ENCODE measurements around the gene PKDREJ. TPM values are rescaled to one million over a fixed set of nuclear protein-coding genes. Genes with fewer than 3 reads are reported as not detected.
"Not testable (repeated sequence)": the region's sequence is repeated elsewhere in the genome, so short reads cannot be mapped to it uniquely, and the experiment has no call there.

The PKDREJ gene
- total RNA-seq, 6 donors from 2014 or later = 0.06 to 1.0 TPM; not detected in 4

DNA sequence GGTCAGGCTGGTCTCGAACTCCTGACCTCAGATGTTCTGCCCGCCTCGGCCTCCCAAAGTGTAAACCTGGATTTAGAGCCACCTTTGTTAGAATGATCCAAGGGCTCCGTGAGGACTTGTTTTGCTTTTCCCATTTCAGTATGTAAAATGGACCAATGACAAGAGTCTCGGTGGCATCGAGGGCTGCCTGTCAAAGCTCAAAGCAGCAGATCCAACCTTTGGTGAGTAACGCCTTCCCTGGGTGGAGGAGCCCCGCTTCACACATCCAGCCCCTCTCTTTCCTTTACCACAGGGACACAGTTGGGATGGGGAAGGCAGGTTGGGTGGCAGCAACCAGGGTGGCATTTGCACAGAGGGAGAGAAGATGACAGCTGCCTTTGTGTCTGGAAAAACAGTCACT lies 9.1 kb upstream of the PKDREJ start:
- no peaks in the 10 kb centered on the region for H3K9me3 ChIP-seq
- DNase-seq (no peak), ATAC-seq (ENCODE audit: low FRiP score in 2 of 2) (no peak)
- H3K27me3 ChIP-seq = no peaks in the 10 kb centered on the region
- peaks cover 23 to 66% (median 47%) of the 10 kb centered on the region in 4 donors for H3K36me3 ChIP-seq
- 93 to 100% methylated on average over 8 of the region's 8 CpGs for WGBS, 2 donors
- H3K4me3 ChIP-seq = no peak overlapping the region
- TF ChIP-seq, protein P1, sequence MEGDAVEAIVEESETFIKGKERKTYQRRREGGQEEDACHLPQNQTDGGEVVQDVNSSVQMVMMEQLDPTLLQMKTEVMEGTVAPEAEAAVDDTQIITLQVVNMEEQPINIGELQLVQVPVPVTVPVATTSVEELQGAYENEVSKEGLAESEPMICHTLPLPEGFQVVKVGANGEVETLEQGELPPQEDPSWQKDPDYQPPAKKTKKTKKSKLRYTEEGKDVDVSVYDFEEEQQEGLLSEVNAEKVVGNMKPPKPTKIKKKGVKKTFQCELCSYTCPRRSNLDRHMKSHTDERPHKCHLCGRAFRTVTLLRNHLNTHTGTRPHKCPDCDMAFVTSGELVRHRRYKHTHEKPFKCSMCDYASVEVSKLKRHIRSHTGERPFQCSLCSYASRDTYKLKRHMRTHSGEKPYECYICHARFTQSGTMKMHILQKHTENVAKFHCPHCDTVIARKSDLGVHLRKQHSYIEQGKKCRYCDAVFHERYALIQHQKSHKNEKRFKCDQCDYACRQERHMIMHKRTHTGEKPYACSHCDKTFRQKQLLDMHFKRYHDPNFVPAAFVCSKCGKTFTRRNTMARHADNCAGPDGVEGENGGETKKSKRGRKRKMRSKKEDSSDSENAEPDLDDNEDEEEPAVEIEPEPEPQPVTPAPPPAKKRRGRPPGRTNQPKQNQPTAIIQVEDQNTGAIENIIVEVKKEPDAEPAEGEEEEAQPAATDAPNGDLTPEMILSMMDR (IDR thresholded peaks at IDR 0.05) = no peak
- no peak for TF ChIP-seq POLR2AphosphoS5 (IDR thresholded peaks at IDR 0.05)
- no peak for TF ChIP-seq POLR2A (IDR thresholded peaks at IDR 0.05)
- TF ChIP-seq EP300 (IDR thresholded peaks at IDR 0.05) = no peak
- H3K4me1 ChIP-seq = peaks cover 19 to 26% (median 22%) of the 10 kb centered on the region in 4 donors
- no peak overlapping the region for H3K27ac ChIP-seq

DNA sequence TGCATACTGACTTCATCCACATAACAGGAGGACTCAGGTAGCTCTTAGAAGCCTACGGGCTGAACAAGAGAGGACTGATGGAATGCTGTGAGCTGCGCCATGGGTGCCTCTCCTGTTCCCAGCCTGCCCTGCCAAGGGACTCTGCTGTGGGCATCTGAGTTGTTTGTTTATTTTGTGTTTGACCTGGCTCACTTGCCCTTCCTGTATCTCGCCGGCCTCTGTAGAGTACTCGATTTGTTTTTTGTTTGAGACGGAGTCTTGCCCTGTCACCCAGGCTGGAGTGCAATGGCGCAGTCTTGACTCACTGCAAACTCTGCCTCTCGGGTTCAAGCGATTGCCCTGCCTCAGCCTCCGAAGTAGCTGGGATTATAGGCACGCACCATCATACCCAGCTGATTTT lies 6.4 kb upstream of the PKDREJ start:
- Histone ChIP-seq H3K4me3 (peak overlapping the region in 1 of 4 donors; percentile 1), H3K27me3 (no peaks in the 10 kb centered on the region), H3K27ac (peak overlapping the region in 3 of 4 donors; percentile 30 to 45 (median 37)), H3K9me3 (no peaks in the 10 kb centered on the region), H3K36me3 (peaks cover 21 to 40% (median 25%) of the 10 kb centered on the region in 4 donors), H3K4me1 (peaks cover 19 to 32% (median 28%) of the 10 kb centered on the region in 4 donors)
- ATAC-seq (ENCODE audit: low FRiP score in 2 of 2) = no peak
- no peak for TF ChIP-seq POLR2AphosphoS5 (IDR thresholded peaks at IDR 0.05)
- TF ChIP-seq EP300 (IDR thresholded peaks at IDR 0.05) = no peak
- 67 to 78% methylated on average over 10 to 11 of the region's 11 CpGs for WGBS, 2 donors
- DNase-seq = no peak

DNA sequence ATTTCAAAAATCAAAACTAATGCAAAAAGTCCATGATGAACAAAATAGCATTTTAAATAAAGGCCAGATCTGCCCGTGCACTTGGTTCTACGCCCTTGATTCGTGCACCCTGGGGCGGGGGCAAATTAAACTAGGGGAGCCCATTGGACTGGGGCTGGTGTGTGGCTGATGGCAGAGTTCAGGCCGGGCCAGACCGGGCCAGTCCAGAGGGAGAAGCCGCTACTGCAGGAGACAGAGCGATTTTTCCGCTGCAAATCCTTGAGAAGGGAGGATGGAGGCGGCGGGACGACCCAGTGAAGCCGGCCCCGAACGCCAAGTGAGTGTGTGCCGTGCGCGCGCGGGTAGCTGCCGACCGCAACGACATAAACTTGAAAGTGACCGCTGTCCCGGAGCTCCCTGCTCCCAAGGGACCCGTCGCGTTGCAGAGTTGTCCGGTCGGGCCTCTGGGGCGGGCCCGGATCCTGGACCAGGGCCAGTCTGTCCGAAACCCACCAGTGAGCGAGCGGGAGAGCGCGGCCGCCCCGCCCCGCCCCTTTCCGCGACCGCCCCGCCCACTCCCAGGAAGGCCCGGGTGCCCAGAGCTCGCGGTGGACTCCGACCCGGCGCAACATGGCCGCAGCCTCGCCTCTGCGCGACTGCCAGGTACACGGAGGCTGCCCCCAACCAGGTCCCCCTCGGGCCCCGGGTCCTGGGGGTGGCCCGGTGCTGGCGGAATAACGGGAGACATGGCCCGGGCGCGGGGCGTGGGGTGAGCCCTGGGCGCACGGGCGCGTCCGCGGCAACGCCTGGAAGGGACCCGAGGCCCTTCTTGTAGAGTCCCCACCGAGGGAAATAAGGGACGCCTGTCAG lies 4.5 kb upstream of the PKDREJ start, which contains the start of gene TTC38:
Gene TTC38, plus strand, starts transcription at position 578 of the 849 bp plus-strand sequence. Its CDS starts 32 bp downstream, at position 610.
- H3K9me3 ChIP-seq = no peaks in the 10 kb centered on the region
- H3K27me3 ChIP-seq = no peaks in the 10 kb centered on the region
- peak within 1 kb of the TSS; percentile 71 to 90 (median 84) for H3K27ac ChIP-seq
- ATAC-seq (ENCODE audit: low FRiP score in 2 of 2) = peak; percentile 97 to 99
- TF ChIP-seq, protein P1 (IDR thresholded peaks at IDR 0.05) = peak in 1 of 6 experiments; percentile 13
- TF ChIP-seq EP300 (IDR thresholded peaks at IDR 0.05) (no peak), POLR2AphosphoS5 (IDR thresholded peaks at IDR 0.05) (peak; percentile 61 to 73), POLR2A (IDR thresholded peaks at IDR 0.05) (peak in 3 of 4 donors; percentile 36 to 82 (median 38))
- peak within 1 kb of the TSS; percentile 56 to 92 (median 80) for H3K4me3 ChIP-seq
- H3K4me1 ChIP-seq = peaks cover 19 to 40% (median 32%) of the 10 kb centered on the region in 4 donors
- DNase-seq = peak; percentile 95 to 97
- WGBS, 2 donors = 1 to 5% methylated on average over 10 to 17 of the region's 74 CpGs
- H3K36me3 ChIP-seq = peaks cover 4 to 21% (median 7%) of the 10 kb centered on the region in 4 donors

DNA sequence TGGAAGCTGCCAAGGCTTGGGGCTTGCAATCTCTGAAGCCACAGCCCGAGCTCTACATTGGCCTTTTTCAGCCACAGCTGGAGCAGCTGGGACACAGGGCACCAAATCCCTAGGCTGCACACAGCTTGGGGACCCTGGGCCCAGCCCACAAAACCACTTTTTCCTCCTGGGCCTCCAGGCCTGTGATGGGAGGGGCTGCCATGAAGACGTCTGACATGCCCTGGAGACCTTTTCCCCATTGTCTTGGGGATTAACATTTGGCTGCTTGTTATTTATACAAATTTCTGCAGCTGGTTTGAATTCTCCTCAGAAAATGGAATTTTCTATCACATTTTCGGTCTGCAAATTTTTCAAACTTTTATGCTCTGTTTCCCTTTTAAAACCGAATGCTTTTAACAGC lies 2.5 kb upstream of the PKDREJ start:
- not testable (repeated sequence) for H3K27ac ChIP-seq; DNase-seq; ATAC-seq (ENCODE audit: low FRiP score in 2 of 2); H3K4me3 ChIP-seq; H3K27me3 ChIP-seq; H3K36me3 ChIP-seq; H3K9me3 ChIP-seq
- peaks cover 19 to 40% (median 32%) of the 10 kb centered on the region in 4 donors for H3K4me1 ChIP-seq
- 93 to 94% methylated on average over 3 to 4 of the region's 4 CpGs for WGBS, 2 donors

DNA sequence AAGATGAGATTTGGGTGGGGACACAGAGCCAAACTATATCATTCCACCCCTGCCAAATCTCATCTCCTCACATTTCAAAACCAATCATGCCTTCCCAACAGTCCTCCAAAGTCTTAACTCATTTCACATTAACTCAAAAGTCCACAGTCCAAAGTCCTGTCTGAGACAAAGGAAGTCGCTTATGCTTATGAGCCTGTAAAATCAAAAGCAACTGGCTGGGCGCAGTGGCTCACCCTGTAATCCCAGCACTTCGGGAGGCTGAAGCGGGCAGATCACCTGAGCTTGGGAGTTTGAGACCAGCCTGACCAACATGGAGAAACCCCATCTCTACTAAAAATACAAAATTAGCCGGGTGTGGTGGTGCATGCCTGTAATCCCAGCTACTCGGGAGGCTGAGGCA lies 1.4 kb upstream of the PKDREJ start:
- not testable (repeated sequence) for H3K4me3 ChIP-seq; H3K27me3 ChIP-seq; H3K27ac ChIP-seq; DNase-seq; H3K36me3 ChIP-seq; H3K9me3 ChIP-seq; ATAC-seq (ENCODE audit: low FRiP score in 2 of 2)
- 97 to 100% methylated on average over 6 of the region's 6 CpGs for WGBS, 2 donors
- H3K4me1 ChIP-seq = peaks cover 13 to 34% (median 26%) of the 10 kb centered on the region in 4 donors

DNA sequence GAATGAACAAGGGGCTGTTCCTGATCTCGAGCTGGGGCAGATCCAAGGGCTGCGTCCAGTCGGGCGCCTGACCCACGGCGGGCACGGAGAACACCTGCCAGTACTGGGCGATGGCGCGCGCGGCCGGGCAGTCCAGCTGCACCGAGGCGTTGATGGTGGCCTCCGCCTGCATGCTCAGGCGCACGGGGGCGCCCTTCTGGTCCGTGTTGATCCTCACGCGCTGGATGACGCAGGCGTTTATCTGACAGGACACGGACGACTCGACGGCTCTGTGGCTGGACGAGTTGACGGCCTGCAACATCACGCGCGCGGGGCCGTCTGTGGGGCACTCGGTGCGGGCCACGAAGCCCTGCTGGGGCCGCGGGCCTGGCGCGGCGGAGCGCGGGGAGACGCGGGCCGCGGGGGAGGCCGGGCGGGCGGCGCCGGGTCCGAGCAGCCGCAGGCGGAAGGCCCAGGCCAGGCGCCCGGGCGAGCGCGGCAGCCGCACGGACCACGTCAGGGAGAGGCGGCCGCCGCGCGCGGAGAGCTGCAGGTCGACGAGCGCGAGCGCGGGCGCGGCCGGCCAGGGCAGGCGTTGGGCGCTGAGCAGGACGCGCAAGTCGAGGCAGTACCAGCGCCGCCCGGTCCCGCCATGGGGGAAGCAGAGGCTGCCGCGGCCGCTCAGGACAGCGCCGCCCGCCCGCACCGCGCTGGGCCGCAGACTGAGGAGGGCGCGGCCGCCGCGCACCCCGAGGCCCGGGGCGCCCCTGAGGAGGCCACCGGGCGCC lies 511 bp downstream of the PKDREJ start:
- peak overlapping the region in 1 of 4 donors; percentile 56 for H3K27ac ChIP-seq
- H3K4me3 ChIP-seq = peak overlapping the region in 3 of 4 donors; percentile 39 to 44 (median 42)
- H3K36me3 ChIP-seq = no peaks in the 10 kb centered on the region
- DNase-seq = peak; percentile 84 to 90
- peak; percentile 57 to 77 for ATAC-seq (ENCODE audit: low FRiP score in 2 of 2)
- H3K9me3 ChIP-seq = no peaks in the 10 kb centered on the region
- peaks cover 0 to 17% (median 13%) of the 10 kb centered on the region in 4 donors for H3K4me1 ChIP-seq
- WGBS, 2 donors = 6 to 33% methylated on average over 19 to 27 of the region's 109 CpGs
- no peaks in the 10 kb centered on the region for H3K27me3 ChIP-seq
- TF ChIP-seq EP300 (IDR thresholded peaks at IDR 0.05) = no peak
- TF ChIP-seq, protein P1 (IDR thresholded peaks at IDR 0.05) = peak in 5 of 6 experiments; percentile 34 to 55 (median 43)
- TF ChIP-seq POLR2A (IDR thresholded peaks at IDR 0.05) = peak in 1 of 4 donors; percentile 30
- peak; percentile 33 to 51 for TF ChIP-seq POLR2AphosphoS5 (IDR thresholded peaks at IDR 0.05)

Data from upper lobe of left lung (tissue), 6 donors.